GM19395 (cell line): ENCODE data around the gene TTC9C.
"Not testable (repeated sequence)": the region's sequence is repeated elsewhere in the genome, so short reads cannot be mapped to it uniquely, and the experiment has no call there.

Experiments
- ATAC-seq: cut with Tn5 transposase; IDR thresholded peaks from one replicate; pipeline ENCODE4 v1.9.1; 2021; ENCODE audit warnings: mild to moderate bottlenecking, moderate library complexity; ENCODE audit not compliant: unreplicated experiment

Gene TTC9C, protein sequence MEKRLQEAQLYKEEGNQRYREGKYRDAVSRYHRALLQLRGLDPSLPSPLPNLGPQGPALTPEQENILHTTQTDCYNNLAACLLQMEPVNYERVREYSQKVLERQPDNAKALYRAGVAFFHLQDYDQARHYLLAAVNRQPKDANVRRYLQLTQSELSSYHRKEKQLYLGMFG

DNA sequence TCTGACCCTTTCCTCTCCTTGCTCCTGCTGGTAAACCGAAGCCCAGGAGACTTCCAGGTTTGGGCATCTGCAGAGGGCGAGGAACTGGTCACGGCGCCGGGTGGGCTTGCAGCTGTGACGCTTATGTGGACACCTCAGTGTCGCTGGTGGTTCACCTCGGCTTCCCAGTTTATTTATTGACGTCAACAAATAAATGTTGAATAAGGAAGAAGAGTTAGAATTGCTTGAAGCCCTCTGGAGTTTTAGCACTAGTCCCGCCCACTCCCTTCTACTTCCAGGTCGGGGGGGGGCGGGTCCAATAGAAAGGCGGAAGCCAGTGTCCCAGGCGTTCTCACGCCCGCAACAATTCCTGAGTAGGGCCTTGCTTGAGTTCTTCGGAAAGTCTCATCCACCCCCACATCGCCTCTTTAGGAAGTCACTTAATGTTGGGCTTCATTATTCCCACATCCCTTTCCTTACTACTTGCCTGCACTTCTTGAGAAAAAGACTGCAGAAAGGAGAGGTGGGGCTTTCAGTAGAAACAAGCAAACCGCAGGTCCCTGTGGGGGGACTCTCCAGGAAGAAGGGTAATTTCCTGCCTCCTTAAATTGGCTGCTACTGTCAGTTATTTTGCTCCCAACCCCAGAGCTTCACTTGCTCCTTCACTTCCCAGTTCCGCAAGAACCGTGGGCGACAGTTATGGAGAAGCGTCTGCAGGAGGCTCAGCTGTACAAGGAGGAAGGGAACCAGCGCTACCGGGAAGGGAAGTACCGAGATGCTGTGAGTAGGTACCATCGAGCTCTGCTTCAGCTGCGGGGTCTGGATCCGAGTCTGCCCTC is at the start of gene TTC9C:
TTC9C (plus strand) TSS at position 316 of the 818 bp plus-strand sequence; CDS start at position 679, 363 bp downstream.
- ATAC-seq: peak; percentile 31

DNA sequence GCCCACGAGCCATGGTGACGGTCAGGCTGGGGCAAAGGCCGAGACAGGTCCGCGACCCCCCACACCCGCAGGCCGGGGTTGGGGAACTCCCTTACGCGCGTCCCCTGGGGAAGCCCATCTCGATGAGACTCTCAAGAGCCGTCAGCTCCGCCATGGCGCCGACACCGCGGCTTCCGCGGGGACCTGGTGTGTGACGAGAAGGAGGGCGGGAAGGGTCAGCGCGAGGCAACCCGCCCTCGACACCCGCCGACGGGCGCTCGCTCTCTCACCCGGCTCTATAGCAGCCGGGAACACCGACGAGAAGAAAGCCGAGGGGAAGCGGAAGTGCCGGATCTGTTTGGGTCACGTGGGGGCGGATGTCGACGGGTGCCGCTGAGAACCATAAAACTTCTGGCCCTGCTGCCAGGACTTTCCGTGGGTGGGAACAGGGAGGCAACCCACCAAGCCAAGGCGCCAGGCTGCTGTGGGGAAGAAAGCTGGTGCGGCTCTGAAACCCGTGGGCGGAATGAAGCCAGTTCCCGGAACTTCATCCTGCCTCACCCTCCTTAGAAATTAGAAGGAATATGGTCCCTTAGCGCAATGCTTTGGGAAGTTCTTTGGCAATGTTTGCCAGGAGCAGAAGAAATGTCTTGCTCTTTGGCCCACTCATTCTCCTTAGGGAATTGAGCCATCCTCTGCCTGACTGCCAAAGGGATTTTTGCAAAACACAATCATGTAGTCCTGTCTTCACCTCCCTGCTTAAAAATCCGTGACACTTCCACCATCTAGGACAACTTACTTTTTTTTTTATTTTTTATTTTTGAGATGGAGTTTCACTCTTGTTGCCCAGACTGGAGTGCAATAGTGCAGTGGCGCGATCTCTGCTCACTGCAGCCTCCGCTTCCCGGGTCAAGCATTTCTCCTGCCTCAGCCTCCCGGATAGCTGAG is 49.3 kb upstream of the TTC9C start, which contains the start of gene UBXN1:
UBXN1 (minus strand) TSS at position 304 of the 927 bp plus-strand sequence; CDS start at position 154, 150 bp downstream.
- peak; percentile 84 for ATAC-seq

DNA sequence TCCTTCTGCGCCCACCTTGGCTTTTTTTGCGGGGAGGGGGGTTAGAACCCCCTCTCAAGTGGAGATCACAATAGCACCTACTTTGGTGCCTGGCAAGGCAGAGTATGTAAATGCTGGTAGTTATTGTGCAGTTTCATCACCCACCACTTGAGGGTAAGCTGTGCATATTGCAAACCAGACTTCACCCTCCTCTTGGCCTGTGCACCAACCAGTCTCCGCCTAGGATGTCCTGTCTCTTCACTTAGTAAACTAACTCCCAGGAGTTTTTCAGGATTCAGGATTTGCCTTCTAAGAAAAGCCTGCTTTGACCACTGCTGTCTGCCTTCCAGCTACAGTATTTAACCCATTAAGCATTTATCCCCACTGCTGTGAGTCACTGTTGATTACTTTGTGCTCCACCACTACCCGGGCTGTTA is 47.5 kb upstream of the TTC9C start:
- ATAC-seq: no peak

DNA sequence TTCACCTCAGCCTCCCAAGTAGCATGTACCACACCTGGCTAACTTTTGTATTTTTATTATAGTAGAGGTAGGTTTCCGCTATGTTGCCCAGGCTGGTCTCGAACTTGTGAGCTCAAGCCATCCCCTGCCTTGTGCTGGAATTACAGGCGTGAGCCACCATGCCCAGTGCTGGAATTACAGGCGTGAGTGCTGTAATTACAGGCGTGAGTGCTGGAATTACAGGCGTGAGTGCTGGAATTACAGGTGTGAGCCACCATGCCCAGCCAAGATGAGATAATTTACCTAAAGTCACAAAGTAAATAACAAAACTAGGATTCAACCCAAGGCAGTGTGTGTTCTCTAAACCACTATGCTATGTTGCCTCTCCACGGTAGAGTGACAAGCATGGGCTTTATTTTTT is 45.8 kb upstream of the TTC9C start:
- no peak for ATAC-seq

DNA sequence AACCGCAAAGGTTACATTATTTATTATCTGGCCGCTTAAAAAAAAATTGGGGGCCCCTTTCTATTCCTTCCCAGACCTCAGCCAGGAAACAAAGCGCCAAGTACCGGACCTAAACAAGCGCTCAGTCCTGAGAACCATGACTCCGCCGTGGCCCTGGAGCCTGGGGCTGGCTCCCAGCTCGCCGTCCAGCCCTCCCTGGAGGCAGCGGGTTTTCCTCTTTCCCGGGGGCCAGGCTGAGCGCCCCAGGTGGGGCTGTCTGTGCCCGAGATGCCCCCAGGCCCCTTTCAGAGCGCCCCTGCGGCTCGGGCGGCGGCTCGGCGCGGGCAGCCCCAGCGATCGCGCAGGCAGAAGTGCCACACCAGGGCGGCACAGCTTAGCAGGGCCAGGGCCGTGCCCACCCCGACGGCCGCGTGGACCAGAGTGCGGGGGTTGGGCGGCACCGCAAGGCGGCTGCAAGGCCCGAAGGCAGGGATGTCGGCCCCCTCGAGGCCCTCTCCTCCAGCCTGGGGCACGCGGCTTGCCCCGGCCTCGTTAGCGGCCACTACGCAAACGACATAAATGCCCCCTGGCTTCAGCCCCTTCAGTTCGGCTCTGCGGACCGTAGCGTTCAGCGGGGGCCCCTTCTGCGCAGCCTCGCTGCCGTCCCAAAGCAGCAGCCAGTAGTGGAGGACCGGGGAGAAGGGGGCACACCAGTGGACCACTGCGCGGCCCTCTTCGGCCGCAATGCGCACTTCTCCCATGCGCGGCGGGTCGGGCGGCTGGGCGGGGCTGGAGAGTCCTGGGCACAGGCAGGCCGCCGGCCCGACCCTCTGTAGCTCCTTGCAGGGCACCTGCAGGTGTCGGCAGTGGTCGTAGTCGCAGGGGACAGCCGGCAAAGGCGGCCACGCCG is 40.5 kb upstream of the TTC9C start:
- ATAC-seq: no peak

DNA sequence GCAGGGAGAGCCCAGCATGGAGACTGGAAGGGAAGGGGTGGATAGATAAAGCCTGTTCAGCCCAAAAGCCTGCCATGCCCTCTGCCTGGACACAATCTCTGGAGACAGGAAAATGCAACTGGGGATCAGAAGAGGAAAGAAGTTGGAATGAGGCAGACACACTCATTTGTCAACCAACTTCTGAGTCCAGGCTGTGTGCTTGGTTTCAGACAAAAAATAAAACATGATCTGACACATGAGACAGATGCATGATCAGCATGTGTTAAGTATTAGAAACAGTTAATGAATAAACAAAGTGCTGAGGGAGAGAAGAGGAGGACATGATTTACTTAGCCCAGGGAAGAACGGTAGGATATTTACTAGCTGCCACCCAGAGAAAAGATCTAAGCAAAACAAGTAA is 39.8 kb upstream of the TTC9C start:
- ATAC-seq: no peak

DNA sequence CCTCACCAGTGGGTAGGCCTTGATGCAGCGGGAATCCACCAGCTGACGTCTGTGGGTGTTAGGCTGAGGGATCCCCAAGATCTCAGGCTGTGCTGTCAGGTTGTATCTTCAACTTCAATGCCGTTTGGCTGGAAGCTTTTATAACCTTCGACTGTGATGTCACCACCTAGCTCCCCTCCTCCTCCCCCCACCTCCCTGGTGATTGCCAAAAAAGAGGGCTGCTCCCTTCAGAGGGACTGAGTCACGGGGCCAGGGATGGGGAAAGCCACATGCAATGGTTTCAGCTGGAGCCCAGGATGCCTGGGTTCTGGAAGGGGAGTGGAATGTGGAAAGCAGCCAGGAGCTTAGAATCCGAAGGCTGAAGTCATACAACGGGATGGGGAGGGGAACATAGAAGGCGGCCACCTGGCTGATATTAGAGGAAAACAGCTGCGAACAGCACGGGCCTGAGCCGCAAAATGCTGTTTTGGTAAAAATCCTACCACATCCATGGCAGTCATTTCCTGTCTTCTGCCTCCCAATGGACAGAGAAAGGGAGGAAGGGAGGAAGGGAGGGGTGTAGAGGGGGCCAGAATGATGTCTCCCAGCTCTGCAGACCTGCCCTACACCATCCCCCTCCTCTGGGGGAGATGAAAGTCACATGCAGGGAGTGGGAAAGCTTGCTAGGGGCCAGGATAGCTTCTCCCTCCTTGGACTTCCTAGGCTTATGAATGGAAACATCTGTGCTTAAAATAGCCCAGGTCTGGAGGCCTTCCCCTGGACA is 38.7 kb upstream of the TTC9C start, which contains the start of gene LRRN4CL:
LRRN4CL (minus strand) TSS at position 110 of the 763 bp plus-strand sequence. CDS start 1,022 bp downstream, outside the sequence.
- ATAC-seq: no peak

DNA sequence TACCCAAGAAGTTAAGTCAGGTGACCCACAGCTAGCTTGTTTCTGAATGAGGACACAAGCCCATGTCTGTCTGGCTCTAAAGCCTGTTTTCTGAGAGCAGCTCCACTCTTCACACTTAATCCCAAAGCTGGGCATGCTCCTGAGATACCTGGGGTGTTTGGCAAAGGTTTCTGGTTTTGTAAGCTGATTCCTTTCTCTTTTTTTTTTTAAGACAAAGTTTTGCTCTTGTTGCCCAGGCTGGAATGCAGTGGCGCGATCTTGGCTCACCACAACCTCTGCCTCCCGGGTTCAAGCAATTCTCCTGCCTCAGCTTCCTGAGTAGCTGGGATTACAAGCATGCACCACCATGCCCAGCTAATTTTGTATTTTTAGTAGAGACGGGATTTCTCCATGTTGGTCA is 34.7 kb upstream of the TTC9C start:
- ATAC-seq: not testable (repeated sequence)

DNA sequence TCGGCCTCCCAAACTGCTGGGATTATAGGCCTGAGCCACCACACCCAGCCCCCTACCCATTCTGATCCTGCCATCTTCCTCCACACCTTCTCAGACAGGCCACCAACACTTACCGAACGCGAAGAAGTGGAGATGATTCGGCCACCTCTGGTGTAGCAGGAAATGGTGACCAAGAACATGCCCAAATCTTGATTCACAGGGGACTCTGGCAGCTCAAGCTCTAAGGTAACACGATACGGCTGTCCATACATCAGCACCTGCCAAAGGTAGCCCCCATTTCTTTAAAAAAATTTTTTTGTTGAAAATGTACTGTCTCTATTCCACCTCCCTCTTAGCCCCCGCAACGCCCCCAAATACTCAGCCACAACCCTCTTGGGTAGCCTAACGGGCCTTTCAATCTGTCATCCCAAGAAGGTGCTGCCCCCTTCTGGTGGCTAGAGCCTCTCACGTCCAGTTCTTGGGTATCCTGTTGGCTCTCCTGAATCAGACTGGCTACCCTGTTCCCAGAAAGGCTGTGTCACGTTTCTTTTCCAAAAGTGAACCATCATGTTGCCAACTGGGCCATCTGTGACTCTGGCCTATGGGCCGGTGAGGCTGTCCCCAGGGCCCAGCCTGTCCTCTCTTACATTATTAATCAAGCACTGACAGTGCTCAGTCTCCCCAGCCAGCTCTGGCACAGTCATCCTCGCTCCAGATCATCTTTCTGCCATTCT is 33.7 kb upstream of the TTC9C start:
- no peak for ATAC-seq

DNA sequence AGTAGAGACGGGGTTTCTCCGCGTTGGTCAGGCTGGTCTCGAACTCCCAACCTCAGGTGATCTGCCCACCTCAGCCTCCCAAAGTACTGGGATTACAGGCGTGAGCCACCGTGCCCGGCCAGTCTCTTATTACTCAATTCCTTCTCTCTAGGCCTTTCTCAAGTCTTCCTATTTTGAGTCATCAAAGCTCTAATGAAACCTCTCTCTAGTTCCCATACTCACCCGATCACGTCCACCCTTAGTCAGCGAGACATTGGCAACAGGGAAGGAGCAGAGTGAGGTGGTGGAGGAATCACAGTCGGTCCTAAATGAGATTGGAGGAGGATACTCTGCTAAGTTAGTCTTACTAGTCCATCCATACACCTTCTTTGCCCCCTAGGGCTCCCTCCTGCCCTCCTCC is 26.0 kb upstream of the TTC9C start:
- ATAC-seq: no peak

DNA sequence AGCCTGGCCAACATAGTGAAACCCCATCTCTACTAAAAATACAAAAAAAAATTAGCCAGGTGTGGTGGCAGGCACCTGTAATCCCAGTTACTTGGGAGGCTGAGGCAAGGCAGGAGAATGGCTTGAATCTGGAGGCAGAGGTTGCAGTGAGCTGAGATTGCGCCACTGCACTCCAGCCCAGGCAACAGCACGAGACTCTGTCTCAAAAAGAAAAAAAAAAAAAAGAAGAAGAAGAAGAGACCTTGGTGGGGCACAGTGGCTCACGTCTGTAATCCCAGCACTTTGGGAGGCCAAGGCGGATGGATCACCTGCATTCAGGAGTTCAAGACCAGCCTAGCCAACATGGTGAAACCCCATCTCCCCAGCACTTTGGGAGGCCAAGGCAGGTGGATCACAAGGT is 24.4 kb upstream of the TTC9C start:
- ATAC-seq: not testable (repeated sequence)

DNA sequence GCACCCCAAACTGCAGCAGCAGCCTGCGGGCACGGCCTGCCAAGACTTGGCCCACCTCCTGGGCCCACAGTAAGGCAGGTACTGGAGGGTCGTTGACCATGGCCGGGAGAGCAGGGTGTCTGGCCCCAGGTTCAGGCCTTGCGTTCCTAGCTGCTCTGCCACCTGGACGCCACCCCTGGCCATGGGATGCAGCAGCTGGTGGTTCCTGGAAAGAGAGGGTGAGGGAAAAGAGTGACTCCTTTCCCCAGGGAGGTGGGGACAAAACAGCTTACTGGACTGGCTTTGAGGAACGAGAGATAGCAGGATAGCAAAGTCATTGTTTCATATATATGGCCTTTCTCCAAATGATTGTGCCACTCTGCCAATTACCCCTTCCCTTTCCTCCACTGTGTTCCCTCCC is 22.9 kb upstream of the TTC9C start:
- no peak for ATAC-seq

DNA sequence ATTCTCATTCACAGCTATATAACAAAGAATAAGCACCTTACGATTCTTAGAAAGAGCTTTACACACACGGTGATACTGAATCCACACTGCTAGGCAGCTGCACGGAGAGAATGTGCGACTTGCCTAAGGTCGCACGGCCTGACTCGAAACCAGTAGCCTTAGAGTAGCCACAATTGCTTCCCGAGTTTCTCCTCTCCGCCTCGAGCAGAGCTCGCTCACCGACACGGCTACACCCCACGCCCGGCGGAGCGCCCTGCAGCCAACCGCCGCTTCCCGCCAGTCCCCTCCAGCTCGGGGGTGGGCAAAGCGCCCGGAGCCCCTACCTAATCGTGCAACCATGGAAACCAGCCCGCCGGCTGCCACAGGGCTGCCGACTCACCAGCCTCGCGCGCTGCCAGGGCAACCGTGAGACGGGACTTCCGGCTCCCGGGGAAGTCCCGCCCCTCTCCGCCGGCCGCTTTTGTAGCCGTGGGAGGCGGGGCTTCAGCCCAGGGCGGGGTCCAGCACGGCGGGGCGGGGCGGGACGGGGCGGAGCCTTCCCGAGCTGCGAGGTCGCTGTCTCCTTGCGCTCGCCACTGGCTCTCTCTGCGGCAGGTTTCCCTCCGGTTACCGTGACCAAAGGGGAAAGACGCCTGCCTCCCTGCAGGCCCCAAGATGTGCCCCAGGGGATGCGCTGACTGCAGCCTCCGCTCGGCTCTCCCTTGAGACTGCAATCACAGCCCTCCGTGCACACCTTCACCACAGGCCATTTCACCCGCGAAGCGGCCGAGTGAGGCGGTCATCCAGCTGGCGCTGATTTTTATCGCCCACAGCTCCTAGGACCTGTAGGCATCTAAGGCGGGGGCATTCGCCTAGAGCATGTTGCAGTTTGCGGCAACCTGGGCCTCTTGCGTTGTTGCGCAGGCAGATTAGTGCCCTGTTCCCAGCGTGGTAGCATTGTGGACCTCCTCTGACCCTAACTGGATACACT is 22.1 kb upstream of the TTC9C start:
- peak; percentile 58 for ATAC-seq

DNA sequence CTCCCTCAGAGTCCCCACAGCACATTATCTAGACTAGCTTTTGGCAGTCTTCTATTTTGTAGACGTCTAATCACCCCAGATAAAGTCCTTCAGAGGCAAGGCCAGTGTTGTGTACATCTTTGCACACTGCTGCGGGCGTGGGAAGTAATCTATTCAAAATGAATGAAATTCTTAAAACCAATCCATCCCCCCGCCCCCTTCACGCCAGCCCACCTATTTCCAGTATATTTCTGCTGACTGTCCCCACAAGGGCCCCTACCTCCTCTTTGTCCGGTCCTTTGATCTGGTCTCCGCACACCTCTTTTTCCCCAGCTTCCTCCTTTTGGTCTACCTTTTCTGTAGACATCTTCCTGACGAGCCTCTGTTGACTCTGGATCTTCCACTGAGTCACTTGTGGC is 21.4 kb upstream of the TTC9C start:
- no peak for ATAC-seq

DNA sequence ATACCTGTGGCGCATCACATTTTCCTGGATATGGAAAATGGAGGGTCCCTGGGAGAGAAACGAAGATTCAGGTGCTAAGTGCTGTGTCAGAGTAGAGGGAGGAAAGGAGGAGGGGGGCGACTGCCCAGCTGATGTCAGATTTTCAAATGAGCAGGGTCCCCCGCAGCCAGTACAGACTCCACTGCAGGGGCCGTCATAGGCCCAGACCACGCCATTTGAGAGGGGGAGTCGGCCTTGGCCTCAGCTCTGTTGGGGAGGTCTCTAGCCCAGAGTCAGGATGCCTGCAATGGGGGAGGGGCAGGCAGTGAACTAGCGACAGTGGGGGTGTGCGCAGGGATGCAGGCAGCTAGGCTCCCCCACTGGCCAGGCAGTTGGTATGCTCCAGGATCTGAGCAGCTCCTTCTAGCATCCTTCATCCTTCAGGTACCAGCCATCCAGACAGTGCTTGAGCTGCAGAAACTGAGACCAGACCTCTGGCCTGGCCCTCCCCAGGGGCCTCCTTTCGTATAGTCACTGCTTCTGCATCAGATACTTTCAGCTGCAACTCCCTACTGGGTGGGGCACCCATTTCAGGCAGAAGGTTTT is 20.9 kb upstream of the TTC9C start, which contains the start of the genes BSCL2 and GNG3:
BSCL2 (minus strand) TSS at position 148 of the 585 bp plus-strand sequence. CDS start 229 bp downstream, outside the sequence.
GNG3 (plus strand) TSS at position 400 of the 585 bp plus-strand sequence. CDS start 620 bp downstream, outside the sequence.
- no peak for ATAC-seq

DNA sequence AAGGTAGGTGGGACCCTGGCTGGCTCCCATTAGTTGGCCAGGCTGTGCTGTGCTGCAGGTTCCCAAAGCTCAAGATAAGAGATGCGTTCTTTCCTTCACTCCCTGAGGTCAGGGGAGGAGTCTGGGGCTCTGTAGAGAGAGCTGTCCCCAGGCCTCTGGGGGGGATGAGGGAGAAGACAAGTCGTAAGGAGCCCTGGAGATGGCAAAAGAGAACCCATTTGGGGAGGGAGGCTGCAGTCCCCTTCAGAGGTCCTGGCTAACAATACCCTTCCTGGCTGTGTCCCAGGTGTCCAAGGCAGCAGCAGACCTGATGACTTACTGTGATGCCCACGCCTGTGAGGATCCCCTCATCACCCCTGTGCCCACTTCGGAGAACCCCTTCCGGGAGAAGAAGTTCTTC is 19.9 kb upstream of the TTC9C start:
- ATAC-seq: no peak

DNA sequence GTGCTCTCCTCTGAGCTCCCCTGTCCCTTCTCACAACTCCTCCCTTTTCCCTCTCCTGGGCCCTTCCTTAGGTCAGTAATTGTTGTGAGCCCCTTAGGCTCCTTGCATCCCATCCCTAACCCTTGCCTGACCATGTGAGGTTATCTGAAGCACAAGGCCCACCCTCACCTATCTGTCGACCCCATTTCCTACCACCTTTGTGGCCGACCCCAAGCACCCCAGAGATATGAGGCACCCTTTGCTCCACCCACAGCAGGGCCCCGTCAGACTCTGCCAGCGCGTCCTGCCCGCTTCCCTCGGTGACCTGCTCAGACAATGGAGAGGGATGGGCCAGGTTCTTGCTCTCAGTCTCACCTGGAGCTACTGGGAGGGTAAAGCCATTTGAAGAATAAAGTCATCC is 19.5 kb upstream of the TTC9C start:
- ATAC-seq: no peak
